ENCODE results near the gene CLCN4.

DNA sequence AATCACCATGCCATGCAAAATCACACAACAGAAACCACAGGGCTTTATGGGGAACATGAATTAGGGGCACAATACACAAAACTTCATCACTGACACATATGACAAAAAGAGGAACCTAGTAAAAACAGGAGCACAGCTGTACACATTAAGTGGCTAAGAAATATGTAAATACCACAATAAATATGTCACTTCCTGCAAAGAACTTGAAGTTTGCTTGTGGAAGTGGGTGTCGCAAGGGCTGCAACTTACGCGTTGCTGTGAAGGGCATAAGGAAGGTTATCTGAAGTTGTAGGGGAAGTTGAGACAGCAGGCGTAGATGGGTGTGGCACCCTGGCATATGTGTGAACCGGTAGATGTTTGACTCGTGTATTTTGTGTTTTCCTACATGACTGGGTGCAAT, 42.4 kb downstream of the CLCN4 start:
- TF ChIP-seq GATA2 (IDR thresholded peaks at IDR 0.05; ENCODE audit: low read depth, low read length) (no peak), GATA3 (IDR thresholded peaks at IDR 0.05; ENCODE audit: low read depth, low read length) (no peak)
